ENCODE results near the gene MAGI2. TPM values are rescaled to one million over a fixed set of nuclear protein-coding genes. Genes with fewer than 3 reads are reported as not detected.

The MAGI2 gene
- total RNA-seq, 6 experiments from 2014 or later: 7.1 to 9.8 (median 8.5) TPM

DNA sequence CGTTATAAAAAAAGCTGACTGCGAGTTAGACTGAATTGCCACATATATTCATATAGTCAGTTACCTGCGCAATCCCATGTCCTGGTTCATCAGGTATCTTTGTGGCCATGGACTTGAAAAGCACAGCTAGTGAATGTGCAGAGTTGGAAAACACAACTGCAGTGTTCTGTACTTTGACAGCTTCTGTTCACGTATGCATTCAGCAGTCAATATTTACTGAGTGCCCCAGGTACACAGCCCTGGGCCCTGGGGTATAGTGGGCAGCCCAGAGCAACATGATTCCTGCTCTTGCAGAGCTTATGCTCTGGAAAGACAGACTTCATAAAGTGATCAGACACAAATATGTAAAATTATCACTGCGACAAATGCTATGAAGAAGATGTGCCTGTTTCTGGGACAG is 1341.0 kb downstream of the MAGI2 start:
- no peaks in the 10 kb centered on the region; the same call in 1 of the 2 replicates for H3K27me3 Mint-ChIP-seq (ENCODE audit: insufficient read depth)

GRCh38 chr7:78111386-78111785 is 1342.1 kb downstream of the MAGI2 start:
- no peak overlapping the region for H3K27ac Mint-ChIP-seq
- no peak overlapping the region for H3K4me3 Mint-ChIP-seq
- peaks cover 11% of the 10 kb centered on the region for H3K4me1 Mint-ChIP-seq (ENCODE audit: low read depth)
- TF ChIP-seq, protein P1, sequence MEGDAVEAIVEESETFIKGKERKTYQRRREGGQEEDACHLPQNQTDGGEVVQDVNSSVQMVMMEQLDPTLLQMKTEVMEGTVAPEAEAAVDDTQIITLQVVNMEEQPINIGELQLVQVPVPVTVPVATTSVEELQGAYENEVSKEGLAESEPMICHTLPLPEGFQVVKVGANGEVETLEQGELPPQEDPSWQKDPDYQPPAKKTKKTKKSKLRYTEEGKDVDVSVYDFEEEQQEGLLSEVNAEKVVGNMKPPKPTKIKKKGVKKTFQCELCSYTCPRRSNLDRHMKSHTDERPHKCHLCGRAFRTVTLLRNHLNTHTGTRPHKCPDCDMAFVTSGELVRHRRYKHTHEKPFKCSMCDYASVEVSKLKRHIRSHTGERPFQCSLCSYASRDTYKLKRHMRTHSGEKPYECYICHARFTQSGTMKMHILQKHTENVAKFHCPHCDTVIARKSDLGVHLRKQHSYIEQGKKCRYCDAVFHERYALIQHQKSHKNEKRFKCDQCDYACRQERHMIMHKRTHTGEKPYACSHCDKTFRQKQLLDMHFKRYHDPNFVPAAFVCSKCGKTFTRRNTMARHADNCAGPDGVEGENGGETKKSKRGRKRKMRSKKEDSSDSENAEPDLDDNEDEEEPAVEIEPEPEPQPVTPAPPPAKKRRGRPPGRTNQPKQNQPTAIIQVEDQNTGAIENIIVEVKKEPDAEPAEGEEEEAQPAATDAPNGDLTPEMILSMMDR (IDR thresholded peaks at IDR 0.05): no peak
- peaks cover 11% of the 10 kb centered on the region for H3K36me3 Mint-ChIP-seq (ENCODE audit: low read depth)
- peaks cover 10% of the 10 kb centered on the region; the same call in 1 of the 2 replicates for H3K9me3 Mint-ChIP-seq
- no peaks in the 10 kb centered on the region; the same call in 1 of the 2 replicates for H3K27me3 Mint-ChIP-seq (ENCODE audit: insufficient read depth)
- DNase-seq: no peak

More for the DNA sequence above, 1341.0 kb downstream of the MAGI2 start:
- Mint-ChIP-seq H3K4me3 (no peak overlapping the region), H3K36me3 (ENCODE audit: low read depth) (peaks cover 5% of the 10 kb centered on the region), H3K4me1 (ENCODE audit: low read depth) (peaks cover 11% of the 10 kb centered on the region), H3K9me3 (peaks cover 4% of the 10 kb centered on the region; the same call in 1 of the 2 replicates), H3K27ac (no peak overlapping the region)
- TF ChIP-seq, protein P1 (IDR thresholded peaks at IDR 0.05): no peak
- DNase-seq: no peak

DNA sequence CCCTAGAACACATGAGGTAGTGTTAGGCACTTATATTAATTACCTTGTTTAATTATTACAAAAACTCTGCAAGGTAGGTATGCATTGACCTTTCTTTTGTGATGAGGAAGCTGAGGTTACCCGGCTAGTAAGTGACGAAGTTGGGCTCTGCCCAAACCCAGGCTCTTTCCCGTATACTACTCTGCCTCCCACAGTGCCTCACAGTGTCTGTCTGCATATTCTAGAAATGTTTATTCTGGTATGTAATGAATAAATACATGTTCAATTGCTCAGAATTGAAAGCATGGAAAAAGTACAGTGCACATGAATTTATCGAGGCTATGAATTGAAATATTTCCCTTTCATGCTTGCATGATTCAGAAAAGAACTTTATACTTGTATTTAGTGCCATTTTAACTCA is 1350.0 kb downstream of the MAGI2 start:
- no peak overlapping the region for H3K4me3 Mint-ChIP-seq
- peaks cover 10% of the 10 kb centered on the region; the same call in 1 of the 2 replicates for H3K9me3 Mint-ChIP-seq
- DNase-seq: no peak
- TF ChIP-seq, protein P1 (IDR thresholded peaks at IDR 0.05): no peak
- H3K27ac Mint-ChIP-seq: no peak overlapping the region
- no peaks in the 10 kb centered on the region for H3K27me3 Mint-ChIP-seq (ENCODE audit: insufficient read depth)
- H3K36me3 Mint-ChIP-seq (ENCODE audit: low read depth): peaks cover 11% of the 10 kb centered on the region
- peaks cover 23% of the 10 kb centered on the region for H3K4me1 Mint-ChIP-seq (ENCODE audit: low read depth)

DNA sequence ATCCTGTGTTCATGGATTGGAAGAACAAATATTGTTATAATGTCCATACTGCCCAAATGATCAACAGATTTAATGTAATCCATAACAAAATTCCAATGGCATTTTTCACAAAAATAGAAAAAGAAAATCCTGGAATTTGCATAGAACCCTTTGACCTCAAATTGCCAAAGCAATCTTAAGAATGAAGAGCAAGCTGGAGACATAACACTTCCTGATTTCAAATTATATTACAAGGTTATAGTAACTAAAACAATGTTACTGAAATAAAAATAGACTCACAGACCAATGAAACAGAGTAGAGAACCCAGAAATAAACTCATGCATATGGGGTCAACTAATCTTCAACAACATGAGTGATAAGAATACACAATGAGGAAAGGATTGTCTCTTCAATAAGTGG is 1352.4 kb downstream of the MAGI2 start:
- Mint-ChIP-seq H3K4me1 (ENCODE audit: low read depth) (peaks cover 25% of the 10 kb centered on the region), H3K27me3 (ENCODE audit: insufficient read depth) (no peaks in the 10 kb centered on the region), H3K4me3 (no peak overlapping the region), H3K9me3 (no peaks in the 10 kb centered on the region), H3K36me3 (ENCODE audit: low read depth) (peaks cover 8% of the 10 kb centered on the region; the same call in 1 of the 2 replicates), H3K27ac (peak overlapping the region; percentile 22; the same call in 1 of the 2 replicates)
- DNase-seq: no peak
- TF ChIP-seq, protein P1 (IDR thresholded peaks at IDR 0.05): no peak

DNA sequence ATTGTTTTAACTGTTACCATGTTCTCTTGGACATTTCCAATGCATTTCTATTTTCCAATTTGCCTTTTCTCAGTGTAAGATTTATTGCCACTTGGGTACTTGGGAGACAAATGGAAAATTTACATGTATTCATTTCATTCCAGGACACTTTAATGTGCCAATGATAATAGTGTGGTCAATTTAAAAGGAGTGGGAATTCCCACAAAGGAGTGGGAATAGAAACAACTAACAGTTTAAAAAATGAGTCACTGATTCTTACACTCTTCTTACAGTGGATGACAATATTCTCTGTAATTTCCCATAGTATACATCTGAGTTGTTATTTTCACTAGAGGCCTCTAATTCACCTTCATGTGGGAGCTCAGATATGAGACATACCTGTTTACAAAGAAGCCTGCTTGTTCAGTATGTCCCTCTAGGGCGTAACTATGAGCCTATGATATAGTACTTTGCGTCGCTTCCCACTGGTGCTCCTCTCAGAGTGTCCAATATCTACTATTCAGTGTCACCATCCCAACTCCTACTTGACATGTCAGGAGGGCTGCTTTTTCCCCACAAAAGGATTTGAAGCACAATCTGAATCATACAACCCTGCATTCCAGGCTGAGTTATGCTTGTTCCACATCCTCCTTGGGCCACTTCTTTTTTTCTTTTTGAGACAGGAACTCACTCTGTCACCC is 1353.6 kb downstream of the MAGI2 start:
- H3K4me3 Mint-ChIP-seq: no peak overlapping the region
- peak; percentile 42 for DNase-seq
- H3K27me3 Mint-ChIP-seq (ENCODE audit: insufficient read depth): no peaks in the 10 kb centered on the region; the same call in 1 of the 2 replicates
- peaks cover 12% of the 10 kb centered on the region for H3K36me3 Mint-ChIP-seq (ENCODE audit: low read depth)
- H3K4me1 Mint-ChIP-seq (ENCODE audit: low read depth): peaks cover 34% of the 10 kb centered on the region
- H3K9me3 Mint-ChIP-seq: no peaks in the 10 kb centered on the region; the same call in 1 of the 2 replicates
- peak overlapping the region; percentile 90 for H3K27ac Mint-ChIP-seq
- TF ChIP-seq, protein P1 (IDR thresholded peaks at IDR 0.05): no peak

Measured in HFFc6 (cell line).